ENCODE data around the gene VPS8. TPM values are rescaled to one million over a fixed set of nuclear protein-coding genes. Genes with fewer than 3 reads are reported as not detected.

The VPS8 gene, protein sequence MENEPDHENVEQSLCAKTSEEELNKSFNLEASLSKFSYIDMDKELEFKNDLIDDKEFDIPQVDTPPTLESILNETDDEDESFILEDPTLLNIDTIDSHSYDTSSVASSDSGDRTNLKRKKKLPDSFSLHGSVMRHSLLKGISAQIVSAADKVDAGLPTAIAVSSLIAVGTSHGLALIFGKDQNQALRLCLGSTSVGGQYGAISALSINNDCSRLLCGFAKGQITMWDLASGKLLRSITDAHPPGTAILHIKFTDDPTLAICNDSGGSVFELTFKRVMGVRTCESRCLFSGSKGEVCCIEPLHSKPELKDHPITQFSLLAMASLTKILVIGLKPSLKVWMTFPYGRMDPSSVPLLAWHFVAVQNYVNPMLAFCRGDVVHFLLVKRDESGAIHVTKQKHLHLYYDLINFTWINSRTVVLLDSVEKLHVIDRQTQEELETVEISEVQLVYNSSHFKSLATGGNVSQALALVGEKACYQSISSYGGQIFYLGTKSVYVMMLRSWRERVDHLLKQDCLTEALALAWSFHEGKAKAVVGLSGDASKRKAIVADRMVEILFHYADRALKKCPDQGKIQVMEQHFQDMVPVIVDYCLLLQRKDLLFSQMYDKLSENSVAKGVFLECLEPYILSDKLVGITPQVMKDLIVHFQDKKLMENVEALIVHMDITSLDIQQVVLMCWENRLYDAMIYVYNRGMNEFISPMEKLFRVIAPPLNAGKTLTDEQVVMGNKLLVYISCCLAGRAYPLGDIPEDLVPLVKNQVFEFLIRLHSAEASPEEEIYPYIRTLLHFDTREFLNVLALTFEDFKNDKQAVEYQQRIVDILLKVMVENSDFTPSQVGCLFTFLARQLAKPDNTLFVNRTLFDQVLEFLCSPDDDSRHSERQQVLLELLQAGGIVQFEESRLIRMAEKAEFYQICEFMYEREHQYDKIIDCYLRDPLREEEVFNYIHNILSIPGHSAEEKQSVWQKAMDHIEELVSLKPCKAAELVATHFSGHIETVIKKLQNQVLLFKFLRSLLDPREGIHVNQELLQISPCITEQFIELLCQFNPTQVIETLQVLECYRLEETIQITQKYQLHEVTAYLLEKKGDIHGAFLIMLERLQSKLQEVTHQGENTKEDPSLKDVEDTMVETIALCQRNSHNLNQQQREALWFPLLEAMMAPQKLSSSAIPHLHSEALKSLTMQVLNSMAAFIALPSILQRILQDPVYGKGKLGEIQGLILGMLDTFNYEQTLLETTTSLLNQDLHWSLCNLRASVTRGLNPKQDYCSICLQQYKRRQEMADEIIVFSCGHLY (N-terminal part only)
- 10 to 100 TPM; 30.2 to 33.3 TPM for total RNA-seq

DNA sequence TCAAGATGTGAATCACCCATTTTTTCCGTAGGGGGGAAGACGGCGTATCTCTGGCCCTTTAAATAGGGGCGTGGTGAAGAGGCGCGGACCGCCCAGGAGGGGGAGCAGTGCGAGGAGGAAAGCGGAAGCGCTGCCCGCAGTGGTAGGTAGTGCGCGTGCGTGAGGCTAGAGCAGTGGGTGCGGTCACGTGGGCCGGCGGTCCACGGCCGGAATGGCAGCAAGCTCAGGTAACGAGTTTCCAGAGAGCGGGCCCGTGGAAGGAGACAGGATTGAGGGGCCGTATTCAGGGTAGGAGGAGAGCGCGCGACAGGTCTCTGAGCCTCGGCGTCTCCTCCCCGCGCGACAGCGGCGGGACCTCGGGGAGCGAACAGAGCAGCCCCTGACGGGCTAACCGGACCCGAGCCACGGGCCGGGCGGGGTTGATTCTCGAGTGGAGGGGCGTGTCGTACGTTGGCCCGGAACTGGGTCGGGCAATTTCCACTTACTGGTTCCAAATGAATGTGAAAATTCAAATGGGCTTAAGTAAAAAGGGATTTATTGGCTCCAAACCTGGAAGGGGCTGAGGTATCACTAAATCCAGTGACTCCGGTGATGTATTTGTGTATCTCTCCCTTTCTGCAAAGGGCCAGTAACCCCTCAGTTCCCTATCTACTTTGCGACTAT, at the start of gene VPS8:
Gene VPS8 (plus strand): TSS at position 168 of the 663 bp plus-strand sequence. CDS start 12,467 bp downstream, outside the sequence.
- ATAC-seq (peak; percentile 86), DNase-seq (peak; percentile 97)
- Mint-ChIP-seq H3K27ac (peak within 1 kb of the TSS; percentile 92), H3K4me3 (peak within 1 kb of the TSS; percentile 81), H3K36me3 (ENCODE audit: low read depth) (peaks cover 7% of the 10 kb centered on the region), H3K9me3 (no peaks in the 10 kb centered on the region), H3K27me3 (no peaks in the 10 kb centered on the region), H3K4me1 (ENCODE audit: low read depth) (peaks cover 51% of the 10 kb centered on the region)
- POLR2A ChIA-PET, result interaction anchor here (2.8 kb wide), 1 partner anchor 11 kb away, joined by 8 read pairs; no protein-coding TSS in a partner anchor
- CTCF ChIA-PET, result interaction anchor here (1.6 to 2.3 kb wide), 3 partner anchors 11 to 34 kb away, joined by 5 to 10 read pairs (median 5); no protein-coding TSS in a partner anchor
- intact Hi-C loops (cut with micrococcal nuclease), result no loop called here
- TF ChIP-seq, protein P1, sequence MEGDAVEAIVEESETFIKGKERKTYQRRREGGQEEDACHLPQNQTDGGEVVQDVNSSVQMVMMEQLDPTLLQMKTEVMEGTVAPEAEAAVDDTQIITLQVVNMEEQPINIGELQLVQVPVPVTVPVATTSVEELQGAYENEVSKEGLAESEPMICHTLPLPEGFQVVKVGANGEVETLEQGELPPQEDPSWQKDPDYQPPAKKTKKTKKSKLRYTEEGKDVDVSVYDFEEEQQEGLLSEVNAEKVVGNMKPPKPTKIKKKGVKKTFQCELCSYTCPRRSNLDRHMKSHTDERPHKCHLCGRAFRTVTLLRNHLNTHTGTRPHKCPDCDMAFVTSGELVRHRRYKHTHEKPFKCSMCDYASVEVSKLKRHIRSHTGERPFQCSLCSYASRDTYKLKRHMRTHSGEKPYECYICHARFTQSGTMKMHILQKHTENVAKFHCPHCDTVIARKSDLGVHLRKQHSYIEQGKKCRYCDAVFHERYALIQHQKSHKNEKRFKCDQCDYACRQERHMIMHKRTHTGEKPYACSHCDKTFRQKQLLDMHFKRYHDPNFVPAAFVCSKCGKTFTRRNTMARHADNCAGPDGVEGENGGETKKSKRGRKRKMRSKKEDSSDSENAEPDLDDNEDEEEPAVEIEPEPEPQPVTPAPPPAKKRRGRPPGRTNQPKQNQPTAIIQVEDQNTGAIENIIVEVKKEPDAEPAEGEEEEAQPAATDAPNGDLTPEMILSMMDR (IDR thresholded peaks at IDR 0.05), result peak; percentile 38

DNA sequence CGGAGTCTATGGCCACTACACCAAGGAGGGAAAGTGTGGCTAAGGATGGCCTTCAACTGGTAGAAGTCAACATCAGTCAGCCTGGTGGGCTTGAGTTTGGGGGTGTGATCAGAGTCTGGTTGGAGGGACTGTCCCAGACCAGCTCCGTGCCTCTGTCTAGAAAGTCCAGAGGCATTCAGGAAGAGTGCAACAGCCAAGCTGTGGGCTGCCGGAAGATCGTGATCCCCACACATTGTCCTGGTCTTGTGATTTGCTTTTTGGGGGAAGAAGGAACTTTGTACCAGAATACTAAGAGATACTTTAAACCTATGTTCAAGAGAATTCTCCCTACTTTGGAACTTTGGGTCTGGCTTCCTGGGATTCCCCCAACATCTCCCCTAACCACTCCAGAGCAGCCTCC, 47.8 kb upstream of the VPS8 start:
- Mint-ChIP-seq H3K9me3 (no peaks in the 10 kb centered on the region), H3K4me3 (no peak overlapping the region), H3K27ac (no peak overlapping the region), H3K36me3 (ENCODE audit: low read depth) (no peaks in the 10 kb centered on the region), H3K27me3 (peaks cover 5% of the 10 kb centered on the region), H3K4me1 (ENCODE audit: low read depth) (no peaks in the 10 kb centered on the region)
- intact Hi-C loops (cut with micrococcal nuclease), result no loop called here
- DNase-seq (no peak), ATAC-seq (no peak)
- TF ChIP-seq, protein P1 (IDR thresholded peaks at IDR 0.05), result no peak
- CTCF ChIA-PET, result interaction anchor here (1.3 kb wide), 1 partner anchor 202 kb away, joined by 3 read pairs; the partner anchor contains the start of gene EPHB3
- POLR2A ChIA-PET, result no interaction called here

DNA sequence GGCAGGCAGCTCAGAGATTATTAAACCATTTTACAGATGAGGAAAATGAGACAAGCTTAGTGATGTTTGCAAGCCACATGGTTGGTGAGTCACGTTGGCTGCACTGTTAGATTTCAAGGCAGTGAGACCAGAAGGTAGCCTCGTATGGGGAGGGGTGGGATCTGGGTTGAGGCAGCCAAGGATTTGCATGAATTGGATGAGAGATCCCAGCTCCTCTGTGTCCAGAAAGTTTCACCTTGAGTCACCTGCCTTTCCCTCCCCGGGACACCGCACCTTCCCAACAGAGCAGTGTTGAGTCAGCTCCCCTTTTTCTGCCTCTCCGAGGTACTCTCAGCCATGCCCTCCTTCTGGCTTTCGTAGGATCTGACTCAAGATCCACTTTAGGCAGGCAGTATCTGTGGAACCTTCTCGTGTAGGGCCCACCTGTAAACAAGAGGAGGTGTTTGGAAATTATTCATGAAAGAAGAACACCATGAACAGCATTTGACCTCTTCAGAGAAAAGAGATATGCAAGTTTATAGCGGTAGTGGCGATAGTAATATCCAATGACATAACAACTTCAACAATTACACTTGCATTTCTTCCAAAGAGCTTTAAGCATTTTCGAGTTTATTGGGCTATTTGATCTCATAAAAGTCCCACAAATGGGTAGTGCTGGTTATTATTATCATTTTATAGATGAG, 46.8 kb upstream of the VPS8 start:
- no peaks in the 10 kb centered on the region for H3K4me1 Mint-ChIP-seq (ENCODE audit: low read depth)
- no peaks in the 10 kb centered on the region for H3K9me3 Mint-ChIP-seq
- TF ChIP-seq, protein P1 (IDR thresholded peaks at IDR 0.05), result no peak
- no peak for ATAC-seq
- no peak overlapping the region for H3K27ac Mint-ChIP-seq
- intact Hi-C loops (cut with micrococcal nuclease), result no loop called here
- ChIA-PET POLR2A (no interaction called here), CTCF (interaction anchor here (1.7 to 1.8 kb wide), 2 partner anchors 12 to 14 kb away, joined by 4 to 6 read pairs; no protein-coding TSS in a partner anchor)
- no peak for DNase-seq
- H3K4me3 Mint-ChIP-seq, result no peak overlapping the region
- no peaks in the 10 kb centered on the region for H3K36me3 Mint-ChIP-seq (ENCODE audit: low read depth)
- H3K27me3 Mint-ChIP-seq, result peaks cover 5% of the 10 kb centered on the region

DNA sequence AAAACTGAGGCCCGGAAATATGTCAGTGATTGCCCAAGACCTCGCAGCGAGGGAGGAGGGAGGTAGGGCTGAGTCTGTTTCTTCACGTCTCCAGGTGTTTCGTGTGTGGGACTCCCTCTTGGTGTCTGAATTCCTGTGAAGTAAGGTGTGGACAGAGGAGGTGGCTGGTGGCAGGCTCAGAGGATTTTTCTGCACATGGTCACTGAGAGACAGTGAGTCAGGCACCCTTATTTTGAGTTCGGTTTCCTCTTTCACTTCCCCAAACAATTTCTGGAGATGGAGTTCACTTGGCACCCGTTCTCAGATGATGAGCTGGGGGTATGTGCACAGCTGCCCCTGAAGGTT, 46.3 kb upstream of the VPS8 start:
- intact Hi-C loops (cut with micrococcal nuclease), result no loop called here

More for the DNA sequence above, 46.3 kb upstream of the VPS8 start:
- ATAC-seq (no peak), DNase-seq (no peak)
- peaks cover 5% of the 10 kb centered on the region for H3K27me3 Mint-ChIP-seq
- no peak overlapping the region for H3K4me3 Mint-ChIP-seq
- H3K4me1 Mint-ChIP-seq (ENCODE audit: low read depth), result no peaks in the 10 kb centered on the region
- TF ChIP-seq, protein P1 (IDR thresholded peaks at IDR 0.05), result no peak
- H3K36me3 Mint-ChIP-seq (ENCODE audit: low read depth), result no peaks in the 10 kb centered on the region
- H3K27ac Mint-ChIP-seq, result no peak overlapping the region
- ChIA-PET POLR2A (no interaction called here), CTCF (interaction anchor here (1.7 to 1.8 kb wide), 2 partner anchors 12 to 13 kb away, joined by 4 to 6 read pairs; no protein-coding TSS in a partner anchor)
- H3K9me3 Mint-ChIP-seq, result no peaks in the 10 kb centered on the region

All from activated CD8-positive, alpha-beta T cell treated with anti-CD3 and anti-CD28 coated beads for 36 hours (primary cell).